Esophagus squamous epithelium (tissue), 5 donors: ENCODE data around the gene PHACTR4. TPM values are rescaled to one million over a fixed set of nuclear protein-coding genes. Genes with fewer than 3 reads are reported as not detected.

Source experiments
- DNase-seq: peaks from one replicate; lab custom pipeline; 2025; lab: John Stamatoyannopoulos, UW
- H3K27ac ChIP-seq, 4 donors: fragments of 200-600 bp; sonication (generic); one replicate each; pipeline ENCODE4 v1.5.1; 2016 to 2019; ENCODE audit warnings: mild to moderate bottlenecking in 1 of 4
- H3K27me3 ChIP-seq, 4 donors: fragments of 200-600 bp; sonication (generic); 1 replicate in 3 of 4; 2 replicates in 1 of 4; pipeline versions ENCODE4 v1.5.1 to v1.6.0; 2017 to 2021; ENCODE audit warnings: antibody characterized with exemption in 1 of 4
- H3K36me3 ChIP-seq, 3 donors: fragments of 200-600 bp; sonication (generic); one replicate each; pipeline ENCODE4 v1.5.1; 2016 to 2019
- H3K4me1 ChIP-seq, 3 donors: fragments of 200-600 bp; sonication (generic); one replicate each; pipeline ENCODE4 v1.5.1; 2017 to 2019
- H3K4me3 ChIP-seq, 4 donors: fragments of 200-600 bp; sonication (generic); 1 replicate in 3 of 4; 2 replicates in 1 of 4; pipeline ENCODE4 v1.5.1; 2016 to 2019; ENCODE audit warnings: mild to moderate bottlenecking in 2 of 4, moderate library complexity in 1 of 4
- H3K9me3 ChIP-seq, 3 donors: fragments of 200-600 bp; sonication (generic); one replicate each; pipeline ENCODE4 v1.5.1; 2016 to 2019
- POLR2A ChIP-seq, 4 donors: fragments of 450-650 bp; IDR thresholded peaks; one replicate each; pipeline ENCODE4 v1.6.1; 2017; ENCODE audit warnings: antibody characterized with exemption in 4 of 4, mild to moderate bottlenecking in 4 of 4, moderate library complexity in 3 of 4
- WGBS, 2 donors: methylation state at CpG; one replicate each; pipeline ENCODE4 v1.1.5; 2018; 5-methylcytosine and 5-hydroxymethylcytosine counted together
- intact Hi-C: fragments of 100-400 bp; cut with DNase I; formaldehyde crosslinking; loops from one replicate; pipeline ENCODE4 v1.15.0; 2022
- total RNA-seq, 4 donors: library from RNA; depleted of rRNA; stranded (reverse); fragments of >200 nt; gene quantifications; one replicate each; pipeline ENCODE4 v1.1.0, GENCODE V29; 2016
- TF ChIP-seq, protein P1 (sequence below), 6 experiments: fragments of 450-650 bp in 4 of 6; fragments of 200-600 bp in 2 of 6; sonication (generic) in 2 of 6; IDR thresholded peaks; one replicate each; pipeline ENCODE4 v1.5.1; 2016 to 2019; ENCODE audit warnings: antibody characterized with exemption in 6 of 6, mild to moderate bottlenecking in 4 of 6, moderate library complexity in 4 of 6
- donor health status: DM: yes; HTN: yes; CAD: no.

PHACTR4 gene
- total RNA-seq, 4 donors from 2014 or later, result 33.4 to 41.0 (median 36.3) TPM

DNA sequence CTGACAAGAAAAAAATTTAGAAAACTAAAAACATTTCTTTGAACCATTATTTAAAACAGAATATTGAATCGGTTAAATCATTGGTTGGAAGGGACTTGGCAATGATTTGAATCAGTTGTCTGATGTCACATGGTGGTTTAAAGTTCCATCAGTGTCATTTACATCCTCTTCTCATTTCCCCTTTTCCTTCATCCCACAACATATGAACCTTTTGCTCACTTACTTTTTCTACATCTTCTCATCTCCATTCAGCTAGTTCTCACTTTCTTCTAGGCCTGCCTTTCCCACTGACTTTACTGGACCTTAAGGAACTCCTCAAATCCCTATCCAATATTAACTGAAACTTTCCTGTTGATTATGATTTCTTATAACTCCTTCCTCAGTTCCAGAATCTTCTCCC is 58.5 kb downstream of the PHACTR4 start:
- Histone ChIP-seq H3K9me3 (no peaks in the 10 kb centered on the region), H3K36me3 (peaks cover 0 to 13% (median 0%) of the 10 kb centered on the region in 3 donors), H3K4me3 (no peak overlapping the region), H3K4me1 (peaks cover 0 to 21% (median 0%) of the 10 kb centered on the region in 3 donors), H3K27me3 (no peaks in the 10 kb centered on the region), H3K27ac (peak overlapping the region in 2 of 4 donors; percentile 57 to 62)
- intact Hi-C loops, result no loop called here
- WGBS, 2 donors, result 73 to 87% methylated on average over 1 of the region's 1 CpG
- DNase-seq, result no peak
- TF ChIP-seq, protein P1, sequence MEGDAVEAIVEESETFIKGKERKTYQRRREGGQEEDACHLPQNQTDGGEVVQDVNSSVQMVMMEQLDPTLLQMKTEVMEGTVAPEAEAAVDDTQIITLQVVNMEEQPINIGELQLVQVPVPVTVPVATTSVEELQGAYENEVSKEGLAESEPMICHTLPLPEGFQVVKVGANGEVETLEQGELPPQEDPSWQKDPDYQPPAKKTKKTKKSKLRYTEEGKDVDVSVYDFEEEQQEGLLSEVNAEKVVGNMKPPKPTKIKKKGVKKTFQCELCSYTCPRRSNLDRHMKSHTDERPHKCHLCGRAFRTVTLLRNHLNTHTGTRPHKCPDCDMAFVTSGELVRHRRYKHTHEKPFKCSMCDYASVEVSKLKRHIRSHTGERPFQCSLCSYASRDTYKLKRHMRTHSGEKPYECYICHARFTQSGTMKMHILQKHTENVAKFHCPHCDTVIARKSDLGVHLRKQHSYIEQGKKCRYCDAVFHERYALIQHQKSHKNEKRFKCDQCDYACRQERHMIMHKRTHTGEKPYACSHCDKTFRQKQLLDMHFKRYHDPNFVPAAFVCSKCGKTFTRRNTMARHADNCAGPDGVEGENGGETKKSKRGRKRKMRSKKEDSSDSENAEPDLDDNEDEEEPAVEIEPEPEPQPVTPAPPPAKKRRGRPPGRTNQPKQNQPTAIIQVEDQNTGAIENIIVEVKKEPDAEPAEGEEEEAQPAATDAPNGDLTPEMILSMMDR (IDR thresholded peaks at IDR 0.05), result no peak
- TF ChIP-seq POLR2A (IDR thresholded peaks at IDR 0.05), result no peak

DNA sequence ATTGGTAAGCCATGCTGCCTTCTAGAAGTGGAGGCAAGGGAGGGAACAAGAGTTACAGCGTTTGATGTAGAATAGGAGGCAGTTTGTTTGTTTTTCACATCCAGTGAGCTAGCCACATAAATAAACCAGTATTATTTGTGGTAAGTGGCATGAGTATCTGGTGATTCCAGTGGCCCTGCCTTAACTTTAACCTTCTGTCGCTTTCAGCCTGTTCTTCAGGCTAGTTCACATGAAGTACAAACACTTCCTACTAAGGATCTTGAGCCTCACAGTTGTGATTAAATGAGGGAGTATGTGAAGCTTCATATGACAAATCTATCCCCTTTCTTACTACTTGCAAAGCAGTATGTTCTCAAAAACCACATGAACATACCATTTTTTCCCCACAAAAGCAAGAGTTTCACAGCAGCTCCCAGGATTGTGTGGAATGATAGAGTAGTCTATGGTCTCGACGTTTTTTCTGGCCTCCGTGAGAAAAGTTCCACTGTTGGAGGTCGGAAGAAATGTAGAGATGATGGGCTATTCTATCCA is 59.5 kb downstream of the PHACTR4 start:
- DNase-seq, result no peak
- H3K4me3 ChIP-seq, result no peak overlapping the region
- intact Hi-C loops, result no loop called here
- peaks cover 0 to 25% (median 0%) of the 10 kb centered on the region in 3 donors for H3K4me1 ChIP-seq
- peaks cover 0 to 11% (median 0%) of the 10 kb centered on the region in 3 donors for H3K36me3 ChIP-seq
- TF ChIP-seq, protein P1 (IDR thresholded peaks at IDR 0.05), result no peak
- TF ChIP-seq POLR2A (IDR thresholded peaks at IDR 0.05), result no peak
- no peaks in the 10 kb centered on the region for H3K27me3 ChIP-seq
- peak overlapping the region in 2 of 4 donors; percentile 57 to 62 for H3K27ac ChIP-seq
- 88 to 93% methylated on average over 6 of the region's 6 CpGs for WGBS, 2 donors
- H3K9me3 ChIP-seq, result no peaks in the 10 kb centered on the region

DNA sequence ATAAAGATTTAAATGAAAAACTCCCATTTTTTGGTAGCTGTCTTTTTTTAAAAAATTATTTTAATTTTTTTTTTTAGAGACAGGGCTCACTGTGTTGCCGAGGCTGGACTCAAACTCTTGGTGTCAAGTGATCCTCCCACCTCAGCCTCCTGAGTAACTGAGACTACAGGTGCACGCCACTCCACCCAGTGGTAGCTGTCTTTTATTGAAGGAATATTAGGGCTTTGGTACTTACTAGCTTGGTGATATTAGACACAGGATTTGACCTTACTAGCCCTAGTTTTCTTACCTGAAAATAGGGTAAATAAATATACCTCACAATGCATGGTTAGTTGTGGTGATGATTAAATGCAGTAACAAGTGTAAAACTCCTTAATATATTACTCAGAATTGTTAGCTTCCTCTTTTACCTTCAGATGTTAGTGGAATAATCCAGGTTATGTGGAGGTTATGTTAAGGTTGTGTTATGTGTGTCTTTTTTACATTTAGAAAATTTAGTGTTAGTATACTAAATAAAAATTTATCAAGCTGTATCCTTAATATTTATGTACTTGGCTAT is 66.8 kb downstream of the PHACTR4 start:
- H3K9me3 ChIP-seq, result no peaks in the 10 kb centered on the region
- TF ChIP-seq, protein P1 (IDR thresholded peaks at IDR 0.05), result no peak
- TF ChIP-seq POLR2A (IDR thresholded peaks at IDR 0.05), result no peak
- no peaks in the 10 kb centered on the region for H3K27me3 ChIP-seq
- peaks cover 0 to 67% (median 11%) of the 10 kb centered on the region in 3 donors for H3K4me1 ChIP-seq
- 42 to 94% methylated on average over 2 of the region's 2 CpGs for WGBS, 2 donors
- no peak overlapping the region for H3K4me3 ChIP-seq
- DNase-seq, result no peak
- intact Hi-C loops, result no loop called here
- H3K36me3 ChIP-seq, result no peaks in the 10 kb centered on the region
- H3K27ac ChIP-seq, result peak overlapping the region in 2 of 4 donors; percentile 86 to 87

DNA sequence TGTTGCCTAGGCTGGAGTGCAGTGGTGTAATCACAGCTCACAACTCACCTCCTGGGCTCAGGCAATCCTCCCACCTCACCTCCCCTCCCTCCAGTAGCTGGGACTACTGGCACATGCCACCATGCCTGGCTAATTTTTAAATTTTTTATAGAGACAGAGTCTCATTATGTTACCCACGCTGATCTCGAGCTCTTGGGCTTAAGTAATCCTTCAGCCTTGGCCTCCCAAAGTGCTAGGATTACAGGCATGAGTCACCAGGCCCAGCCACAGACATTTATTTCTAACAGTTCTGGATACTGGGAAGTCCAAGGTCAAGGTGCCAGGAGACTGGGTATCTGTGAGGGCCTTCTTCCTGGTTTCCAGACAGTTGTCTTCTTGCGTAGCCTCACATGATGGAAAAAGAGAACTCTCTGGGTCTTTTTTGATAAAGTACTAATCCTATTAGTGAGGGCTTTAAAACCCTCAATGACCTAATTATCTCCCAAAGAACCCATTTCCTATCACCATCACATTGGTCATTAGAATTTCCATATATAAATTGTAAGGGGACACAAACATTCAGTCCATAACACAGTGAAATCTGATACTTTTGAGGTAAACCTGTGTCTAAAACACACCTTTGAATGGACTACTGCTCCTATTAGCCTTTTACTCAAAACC is 67.9 kb downstream of the PHACTR4 start:
- TF ChIP-seq, protein P1 (IDR thresholded peaks at IDR 0.05), result no peak
- TF ChIP-seq POLR2A (IDR thresholded peaks at IDR 0.05), result no peak
- no peaks in the 10 kb centered on the region for H3K9me3 ChIP-seq
- H3K4me3 ChIP-seq, result peak overlapping the region in 3 of 4 donors; percentile 41 to 54 (median 42)
- peak overlapping the region; percentile 78 to 87 (median 82) for H3K27ac ChIP-seq
- H3K36me3 ChIP-seq, result no peaks in the 10 kb centered on the region
- peaks cover 0 to 63% (median 11%) of the 10 kb centered on the region in 3 donors for H3K4me1 ChIP-seq
- WGBS, 2 donors, result 40 to 46% methylated on average over 3 of the region's 3 CpGs
- DNase-seq, result no peak
- H3K27me3 ChIP-seq, result no peaks in the 10 kb centered on the region
- intact Hi-C loops, result no loop called here
